GM13976 (cell line): ENCODE results near the gene SPHK1.

Experiments
- DNase-seq: peaks from one replicate; pipeline ENCODE4 v3.0.0; 2012; ENCODE audit warnings: low spot score
- CTCF ChIP-seq: IDR thresholded peaks from 2 replicates; pipeline ENCODE4 v1.5.1; 2012; ENCODE audit warnings: borderline replicate concordance, mild to moderate bottlenecking; ENCODE audit not compliant: insufficient read depth; ENCODE audit errors: extremely low read depth, missing control alignments, control extremely low read depth
- in situ Hi-C: fragments of 300-500 bp; cut with MboI; formaldehyde crosslinking; loops from one replicate; pipeline ENCODE4 v1.12.0; 2022; ENCODE audit warnings: low sequenced_read_pairs, mixed read lengths, inconsistent platforms; ENCODE audit not compliant: unreplicated experiment

Gene SPHK1

GRCh38 chr17:76363107-76363842 lies 21.1 kb upstream of the SPHK1 start:
- DNase-seq: no peak
- in situ Hi-C loops: no loop called here
- TF ChIP-seq CTCF: no peak

- TF ChIP-seq CTCF: peak; percentile 50
- no peak for DNase-seq
- in situ Hi-C loops: no loop called here
Measured at GRCh38 chr17:76365256-76365903, 19.0 kb upstream of the SPHK1 start.

- DNase-seq: no peak
- TF ChIP-seq CTCF: no peak
- in situ Hi-C loops: no loop called here
Measured at GRCh38 chr17:76366247-76366646, 18.2 kb upstream of the SPHK1 start.

- no peak for DNase-seq
- in situ Hi-C loops: no loop called here
- TF ChIP-seq CTCF: no peak
Measured at GRCh38 chr17:76367642-76368041, 16.8 kb upstream of the SPHK1 start.

GRCh38 chr17:76368545-76368944 lies 15.9 kb upstream of the SPHK1 start:
- peak; percentile 57 for DNase-seq
- no peak for TF ChIP-seq CTCF
- in situ Hi-C loops: no loop called here

GRCh38 chr17:76369379-76369778 lies 15.0 kb upstream of the SPHK1 start:
- in situ Hi-C loops: no loop called here
- no peak for TF ChIP-seq CTCF
- no peak for DNase-seq
